ENCODE data around the gene NGDN.

The NGDN gene

GRCh38 chr14:23478109-23478759, 8.7 kb downstream of the NGDN start:
- peak; percentile 58 for DNase-seq

- no peak for DNase-seq
These were observed 12.0 kb downstream of the NGDN start for GRCh38 chr14:23481362-23481970.

- DNase-seq = no peak
These were observed 12.7 kb downstream of the NGDN start for GRCh38 chr14:23481979-23482822.

GRCh38 chr14:23482823-23483148, 13.3 kb downstream of the NGDN start:
- no peak for DNase-seq

DNA sequence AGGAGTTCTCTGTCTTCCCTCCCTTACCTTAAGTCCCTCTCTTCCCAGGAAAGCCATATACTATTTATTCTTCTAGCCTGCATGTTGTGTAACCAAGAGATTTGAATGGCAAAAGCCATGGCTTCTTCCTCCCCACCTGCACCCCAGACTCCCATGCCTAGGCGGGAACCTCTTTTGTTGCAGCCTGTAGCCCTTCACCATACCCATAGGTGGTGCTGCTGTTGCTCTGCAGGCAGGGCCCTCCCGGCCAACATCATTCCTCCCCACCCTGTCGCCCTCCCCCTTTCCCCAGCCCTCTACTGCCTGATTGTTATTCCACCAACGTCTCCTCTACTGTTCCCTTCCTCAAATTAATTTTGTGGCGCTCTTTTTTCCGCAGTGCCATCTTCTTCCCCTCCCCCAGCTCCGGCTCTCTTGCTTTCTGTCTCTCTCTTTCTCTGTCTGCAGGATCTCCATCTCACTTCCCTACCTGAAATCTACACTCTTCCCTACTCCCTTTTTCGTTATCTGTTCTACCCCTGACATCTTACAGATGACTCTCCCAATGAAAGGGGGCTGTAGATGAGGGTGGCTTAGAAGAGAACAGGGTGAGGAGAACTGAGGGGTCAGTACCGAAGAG, 13.8 kb downstream of the NGDN start:
- DNase-seq = no peak

DNA sequence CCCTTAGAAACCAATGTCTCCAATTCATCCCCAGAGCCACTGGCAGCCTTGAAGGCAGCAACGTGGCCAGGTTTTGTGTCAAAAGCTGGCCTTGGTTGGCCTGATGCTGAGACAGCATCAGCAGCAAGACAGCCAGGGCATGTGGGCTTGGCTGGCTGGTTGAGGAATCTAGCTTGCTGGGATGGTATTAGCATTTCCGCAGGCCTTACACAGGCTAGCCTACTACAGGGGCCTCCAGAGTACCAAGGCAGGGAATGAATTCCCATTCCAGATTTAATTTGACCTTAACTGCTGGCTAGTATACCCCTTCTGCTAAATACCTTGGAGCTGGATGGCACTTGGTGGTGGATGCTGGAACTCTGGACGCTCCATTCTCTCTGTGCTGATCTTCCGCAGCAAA, 15.8 kb downstream of the NGDN start:
- no peak for DNase-seq

GRCh38 chr14:23486036-23486435, 16.5 kb downstream of the NGDN start:
- DNase-seq = no peak

GRCh38 chr14:23487216-23487615, 17.7 kb downstream of the NGDN start:
- no peak for DNase-seq

DNA sequence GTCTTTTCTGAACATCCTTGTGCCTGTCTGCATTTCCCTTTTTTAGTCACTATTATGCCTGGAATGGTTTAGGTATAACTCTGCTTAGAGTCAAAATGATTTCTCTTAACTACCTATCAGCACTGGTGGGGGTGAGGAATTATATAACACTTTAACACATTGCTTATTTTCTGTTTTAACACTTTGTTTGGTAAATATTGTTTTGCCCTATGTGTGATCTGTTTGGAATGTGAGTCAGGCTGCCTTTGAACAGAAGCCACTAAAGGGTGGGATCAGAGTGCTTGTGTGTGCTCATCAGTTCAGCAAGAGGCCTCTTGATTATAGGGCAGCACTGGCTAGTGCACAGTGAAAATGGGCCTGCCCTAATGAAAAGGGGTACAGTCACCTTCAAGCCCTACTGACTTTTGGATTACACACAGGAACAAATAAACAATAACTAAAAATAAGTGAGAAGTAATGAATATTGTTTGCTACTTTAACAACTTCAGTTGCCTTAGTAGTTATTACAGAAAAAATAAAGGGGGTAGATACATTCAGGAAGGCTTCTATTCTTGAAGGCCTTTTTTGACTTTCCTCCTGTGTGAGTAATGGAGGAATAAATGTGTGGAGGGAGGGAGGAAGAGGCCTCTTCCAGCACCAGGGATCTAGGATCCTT, 23.2 kb downstream of the NGDN start:
- DNase-seq = no peak

GRCh38 chr14:23494223-23494622, 24.7 kb downstream of the NGDN start:
- DNase-seq = no peak

DNA sequence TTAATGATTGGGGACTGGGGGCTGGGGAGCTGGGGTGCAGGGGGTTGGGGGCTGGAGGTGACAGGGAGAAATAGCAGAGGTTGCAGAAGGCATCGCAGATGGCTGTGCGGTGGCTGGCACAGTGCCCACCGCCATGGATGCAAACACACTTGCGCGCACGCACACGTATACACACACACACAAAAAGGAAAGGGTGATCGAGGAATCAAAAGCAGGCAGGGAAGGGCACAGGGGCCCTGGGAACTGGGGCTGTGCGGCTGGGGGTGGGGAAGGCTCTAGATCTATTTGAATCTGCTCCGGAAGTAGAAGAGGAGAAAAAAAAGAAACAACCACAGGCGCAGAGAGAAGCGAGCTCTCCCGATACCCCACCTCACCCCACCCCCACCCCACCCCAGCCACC, 42.7 kb downstream of the NGDN start:
- DNase-seq = no peak

GRCh38 chr14:23513005-23513817, 43.7 kb downstream of the NGDN start:
- DNase-seq = no peak

- DNase-seq = no peak
These were observed 44.5 kb downstream of the NGDN start for GRCh38 chr14:23513818-23514643.

GRCh38 chr14:23514644-23514957, 45.1 kb downstream of the NGDN start:
- DNase-seq = no peak

DNA sequence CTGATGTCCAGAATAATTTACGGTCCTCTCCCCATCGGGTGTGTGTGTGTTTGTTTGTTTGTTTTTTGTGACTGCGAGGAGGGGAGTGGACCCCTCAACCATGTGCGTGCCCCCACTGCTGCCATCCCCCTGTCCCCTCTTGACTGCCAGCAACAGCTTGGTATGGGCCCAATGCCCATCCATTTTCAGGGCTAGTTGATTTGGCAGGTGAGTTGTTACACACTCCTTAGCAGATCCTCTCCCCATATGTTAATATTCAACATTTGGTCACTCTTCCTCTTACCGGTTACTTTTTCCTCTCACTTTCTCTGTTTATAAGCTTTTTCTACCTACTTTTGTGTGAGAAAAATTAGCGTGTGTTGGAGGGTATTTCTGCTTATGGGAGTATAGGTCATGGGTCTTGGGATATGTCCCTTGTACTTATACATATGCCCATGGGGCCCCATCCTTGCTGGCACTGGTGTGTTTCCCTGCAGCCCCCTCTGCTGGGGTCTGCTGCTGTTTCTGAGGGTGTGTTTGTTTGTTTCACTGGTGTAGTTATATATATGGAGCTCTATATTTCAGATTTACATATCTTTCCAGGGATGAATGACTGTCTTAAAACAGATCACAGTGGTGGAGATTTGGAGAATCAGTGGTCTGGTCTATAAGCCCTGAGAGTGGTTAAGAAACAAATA, 48.3 kb downstream of the NGDN start:
- DNase-seq = no peak

GRCh38 chr14:23518709-23519108, 49.2 kb downstream of the NGDN start:
- no peak for DNase-seq

DNA sequence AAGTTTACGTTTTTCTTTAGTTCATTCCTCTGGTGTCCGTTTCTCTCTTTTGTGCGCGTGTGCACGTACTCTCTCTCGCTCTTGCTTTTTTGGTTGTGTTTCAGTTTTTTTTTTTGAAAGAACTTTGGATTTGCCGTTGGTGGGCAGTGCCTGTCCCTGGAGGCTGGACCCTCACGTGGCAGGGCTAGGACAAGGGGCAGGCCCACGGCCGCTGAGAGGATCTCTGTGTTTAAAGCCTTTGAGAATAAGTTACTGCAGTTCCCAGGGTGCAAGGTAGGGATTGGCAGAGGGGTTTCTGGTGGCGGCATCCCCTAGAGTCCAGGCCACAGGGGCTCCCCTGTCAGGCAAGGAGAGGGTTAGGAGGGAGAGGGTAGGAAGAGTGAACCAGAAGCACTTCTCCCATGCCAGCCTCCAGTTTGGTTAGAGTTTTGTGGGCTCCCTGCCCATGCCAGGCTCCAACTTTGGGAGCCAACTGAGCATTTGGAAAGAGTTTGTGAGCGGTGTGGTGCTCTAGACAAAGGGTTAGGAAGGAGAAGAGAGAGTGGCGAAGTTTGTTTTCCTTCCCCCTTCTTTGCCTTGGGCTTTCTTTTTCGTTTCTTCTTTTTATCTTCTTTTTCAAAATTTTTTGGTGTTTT, 51.5 kb downstream of the NGDN start:
- DNase-seq = no peak

GRCh38 chr14:23521785-23522640, 52.5 kb downstream of the NGDN start:
- no peak for DNase-seq

GRCh38 chr14:23522643-23523198, 53.2 kb downstream of the NGDN start:
- DNase-seq = no peak
